Cardiac muscle cell (in vitro differentiated cells and primary cell): ENCODE measurements around the gene UGT1A9. TPM values are rescaled to one million over a fixed set of nuclear protein-coding genes. Genes with fewer than 3 reads are reported as not detected.
"Not testable (repeated sequence)": the region's sequence is repeated elsewhere in the genome, so short reads cannot be mapped to it uniquely, and the experiment has no call there.

Experiments
- DNase-seq, 2 donors: peaks; one replicate each; pipeline versions ENCODE4 v3.0.0 to v3.0.0-alpha.2; 2010 to 2017; ENCODE audit warnings: low read depth in 1 of 2, low spot score in 1 of 2
- H3K27ac ChIP-seq: fragments of 200-600 bp; sonication (generic); 2 replicates; pipeline ENCODE4 v1.5.1; 2016
- H3K27me3 ChIP-seq: fragments of 200-600 bp; sonication (generic); 2 replicates; pipeline ENCODE4 v1.6.0; 2016; ENCODE audit warnings: control low read depth
- H3K36me3 ChIP-seq: fragments of 200-600 bp; sonication (generic); 2 replicates; pipeline ENCODE4 v1.5.1; 2016; ENCODE audit warnings: control low read depth
- H3K4me1 ChIP-seq: fragments of 200-600 bp; sonication (generic); 2 replicates; pipeline ENCODE4 v1.8.1; 2017; ENCODE audit warnings: low read depth, mild to moderate bottlenecking, mixed run types
- H3K4me3 ChIP-seq: fragments of 200-600 bp; sonication (generic); 2 replicates; pipeline ENCODE4 v1.5.1; 2016; ENCODE audit warnings: mild to moderate bottlenecking
- H3K9me3 ChIP-seq: fragments of 200-600 bp; sonication (generic); 2 replicates; pipeline ENCODE4 v1.5.1; 2017; ENCODE audit warnings: low read depth, mild to moderate bottlenecking, control low read depth
- CTCF ChIP-seq: IDR thresholded peaks from 2 replicates; pipeline ENCODE4 v1.5.1; 2012; ENCODE audit warnings: low read depth, mild to moderate bottlenecking, low read length
- polyA plus RNA-seq: library from polyadenylated mRNA; unstranded; fragments of >200 nt; fragmentation: Nextera tagmentation; extraction: Ambion mirVana; gene quantifications from 2 replicates; pipeline ENCODE4 v1.2.1, GENCODE V29; 2016
- total RNA-seq: library from RNA; depleted of rRNA; stranded (reverse); fragments of >200 nt; gene quantifications from 2 replicates; pipeline ENCODE4 v1.2.3, GENCODE V29; 2016

Gene UGT1A9
- total and polyA plus RNA-seq, 2 experiments from 2014 or later: not detected

GRCh38 chr2:233650981-233651380, 20.7 kb upstream of the UGT1A9 start:
- no peak overlapping the region for H3K27ac ChIP-seq

GRCh38 chr2:233651430-233651829, 20.3 kb upstream of the UGT1A9 start:
- Histone ChIP-seq H3K4me3 (no peak overlapping the region), H3K27me3 (no peaks in the 10 kb centered on the region), H3K27ac (no peak overlapping the region), H3K36me3 (no peaks in the 10 kb centered on the region), H3K9me3 (no peaks in the 10 kb centered on the region), H3K4me1 (no peaks in the 10 kb centered on the region)
- TF ChIP-seq CTCF: no peak
- no peak for DNase-seq

More at GRCh38 chr2:233650981-233651380, 20.7 kb upstream of the UGT1A9 start:
- no peak for TF ChIP-seq CTCF
- Histone ChIP-seq H3K4me1 (no peaks in the 10 kb centered on the region), H3K27me3 (no peaks in the 10 kb centered on the region), H3K4me3 (no peak overlapping the region), H3K9me3 (no peaks in the 10 kb centered on the region), H3K36me3 (no peaks in the 10 kb centered on the region)
- DNase-seq: no peak

GRCh38 chr2:233654501-233654900, 17.2 kb upstream of the UGT1A9 start:
- Histone ChIP-seq H3K27ac (no peak overlapping the region), H3K27me3 (no peaks in the 10 kb centered on the region), H3K4me3 (no peak overlapping the region), H3K9me3 (no peaks in the 10 kb centered on the region), H3K4me1 (no peaks in the 10 kb centered on the region), H3K36me3 (no peaks in the 10 kb centered on the region)
- no peak for DNase-seq
- no peak for TF ChIP-seq CTCF

- Histone ChIP-seq H3K4me3 (no peak overlapping the region), H3K27me3 (no peaks in the 10 kb centered on the region), H3K36me3 (no peaks in the 10 kb centered on the region), H3K9me3 (no peaks in the 10 kb centered on the region), H3K4me1 (no peaks in the 10 kb centered on the region), H3K27ac (no peak overlapping the region)
- DNase-seq: no peak
- no peak for TF ChIP-seq CTCF
Observed at GRCh38 chr2:233655043-233655442, 16.7 kb upstream of the UGT1A9 start.

- H3K4me1 ChIP-seq, H3K36me3 ChIP-seq, H3K9me3 ChIP-seq, H3K4me3 ChIP-seq, H3K27me3 ChIP-seq, DNase-seq, H3K27ac ChIP-seq: not testable (repeated sequence)
Observed at GRCh38 chr2:233655943-233656342, 15.8 kb upstream of the UGT1A9 start.

GRCh38 chr2:233656443-233656842, 15.3 kb upstream of the UGT1A9 start:
- H3K27me3 ChIP-seq: no peaks in the 10 kb centered on the region
- no peaks in the 10 kb centered on the region for H3K4me1 ChIP-seq
- no peak overlapping the region for H3K4me3 ChIP-seq
- H3K36me3 ChIP-seq: no peaks in the 10 kb centered on the region
- no peaks in the 10 kb centered on the region for H3K9me3 ChIP-seq
- no peak for DNase-seq
- TF ChIP-seq CTCF: no peak
- H3K27ac ChIP-seq: no peak overlapping the region
